GM12874 (cell line): ENCODE data around the gene MRAP.

Source experiments
- TF ChIP-seq, protein P1 (sequence below): IDR thresholded peaks from 2 replicates; pipeline ENCODE4 v1.5.1; 2011; ENCODE audit warnings: low read depth, mild to moderate bottlenecking, control low read depth, low read length, moderate library complexity; ENCODE audit not compliant: insufficient read depth

Gene MRAP

DNA sequence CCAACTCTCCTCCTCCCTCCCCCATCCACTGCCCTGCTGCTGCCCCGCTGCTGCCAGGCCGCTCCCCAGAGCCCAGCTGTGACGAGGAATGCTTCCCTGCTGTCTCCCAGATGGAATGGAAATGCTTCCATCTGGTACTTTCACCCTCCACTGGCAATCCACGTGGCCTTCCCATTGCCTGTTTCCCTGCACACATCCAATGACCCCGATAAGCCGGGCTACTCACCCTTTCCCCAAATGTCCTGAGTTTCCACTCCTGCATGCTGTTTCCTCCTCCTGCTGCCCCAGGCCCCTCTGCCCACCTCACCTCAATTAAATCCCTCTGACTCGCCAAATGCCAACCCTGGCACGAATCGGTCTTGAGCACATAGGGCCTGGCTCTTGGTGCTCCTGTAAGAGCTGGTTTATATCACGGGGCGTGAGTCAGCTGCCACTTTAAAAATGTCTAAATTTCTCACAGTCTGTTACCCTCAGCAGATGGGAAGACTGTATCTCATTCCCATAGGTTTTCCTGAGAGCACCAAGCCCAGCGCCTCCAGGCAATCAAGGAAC is 36.4 kb downstream of the MRAP start:
- TF ChIP-seq, protein P1, sequence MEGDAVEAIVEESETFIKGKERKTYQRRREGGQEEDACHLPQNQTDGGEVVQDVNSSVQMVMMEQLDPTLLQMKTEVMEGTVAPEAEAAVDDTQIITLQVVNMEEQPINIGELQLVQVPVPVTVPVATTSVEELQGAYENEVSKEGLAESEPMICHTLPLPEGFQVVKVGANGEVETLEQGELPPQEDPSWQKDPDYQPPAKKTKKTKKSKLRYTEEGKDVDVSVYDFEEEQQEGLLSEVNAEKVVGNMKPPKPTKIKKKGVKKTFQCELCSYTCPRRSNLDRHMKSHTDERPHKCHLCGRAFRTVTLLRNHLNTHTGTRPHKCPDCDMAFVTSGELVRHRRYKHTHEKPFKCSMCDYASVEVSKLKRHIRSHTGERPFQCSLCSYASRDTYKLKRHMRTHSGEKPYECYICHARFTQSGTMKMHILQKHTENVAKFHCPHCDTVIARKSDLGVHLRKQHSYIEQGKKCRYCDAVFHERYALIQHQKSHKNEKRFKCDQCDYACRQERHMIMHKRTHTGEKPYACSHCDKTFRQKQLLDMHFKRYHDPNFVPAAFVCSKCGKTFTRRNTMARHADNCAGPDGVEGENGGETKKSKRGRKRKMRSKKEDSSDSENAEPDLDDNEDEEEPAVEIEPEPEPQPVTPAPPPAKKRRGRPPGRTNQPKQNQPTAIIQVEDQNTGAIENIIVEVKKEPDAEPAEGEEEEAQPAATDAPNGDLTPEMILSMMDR, result no peak

DNA sequence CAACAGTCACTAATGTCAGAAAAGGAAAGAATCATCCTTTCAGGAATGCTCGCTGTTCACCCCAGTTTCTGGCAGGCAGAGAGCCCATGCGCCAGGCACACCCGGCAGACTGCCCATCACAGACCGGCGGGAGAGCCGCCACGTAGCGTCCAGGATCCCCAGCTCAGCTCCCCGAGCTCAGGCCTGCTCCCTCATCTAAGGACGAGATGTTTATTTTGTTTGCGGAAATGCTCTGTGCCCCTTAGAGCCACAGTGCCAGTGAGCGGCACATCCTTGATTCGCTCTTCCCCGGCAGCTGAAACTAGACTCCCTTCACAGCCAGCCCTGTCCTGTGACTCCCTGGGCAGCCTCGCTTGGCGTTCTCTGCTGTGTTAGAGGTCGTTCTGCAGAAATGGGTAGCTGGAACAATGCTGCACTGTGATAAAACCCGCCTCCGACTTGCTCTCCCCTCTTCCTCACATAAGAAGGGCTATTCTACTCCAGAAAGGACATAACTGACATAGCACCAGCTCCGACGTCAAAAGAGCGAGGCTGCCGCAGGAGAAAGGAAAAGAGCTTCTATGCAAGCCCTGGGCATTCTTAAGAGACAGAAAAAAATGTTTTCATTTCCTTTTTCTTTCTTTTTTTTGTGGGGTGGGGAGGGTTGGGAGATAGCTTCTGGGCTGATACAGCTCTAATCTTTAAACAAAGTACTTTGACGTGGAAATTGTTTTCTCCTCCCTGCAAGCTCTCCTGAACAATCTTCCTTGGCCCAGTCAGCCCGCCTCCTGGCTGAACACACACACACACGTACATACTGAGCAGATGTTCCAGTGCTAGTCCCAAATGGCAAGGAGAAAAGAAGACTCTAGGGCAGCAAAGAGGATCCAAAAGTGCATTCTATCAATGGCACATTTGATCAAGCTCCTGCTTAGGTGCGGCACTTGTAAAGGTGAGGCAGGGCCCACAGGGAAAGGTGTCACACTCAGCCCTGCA is 37.2 kb downstream of the MRAP start:
- TF ChIP-seq, protein P1, result no peak

DNA sequence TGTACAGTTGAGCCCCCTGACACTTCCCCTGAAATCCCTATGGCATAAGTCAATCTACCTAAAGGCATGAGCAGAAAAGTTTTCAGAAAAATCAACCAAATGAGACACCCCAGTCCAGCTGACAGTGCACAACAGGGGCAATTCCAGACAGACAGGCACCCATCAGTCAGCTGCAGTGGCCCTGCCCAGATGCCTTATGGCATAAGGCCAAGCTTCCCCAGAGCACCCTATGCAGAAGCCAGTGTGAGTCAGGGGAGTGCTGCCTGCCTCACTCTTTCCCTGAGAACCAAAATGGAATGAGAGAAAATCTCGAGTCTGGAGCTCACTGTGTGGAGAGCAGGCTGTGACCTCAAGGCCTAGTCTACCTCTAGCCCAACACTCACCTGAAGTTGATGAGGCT is 38.1 kb downstream of the MRAP start:
- TF ChIP-seq, protein P1, result no peak

DNA sequence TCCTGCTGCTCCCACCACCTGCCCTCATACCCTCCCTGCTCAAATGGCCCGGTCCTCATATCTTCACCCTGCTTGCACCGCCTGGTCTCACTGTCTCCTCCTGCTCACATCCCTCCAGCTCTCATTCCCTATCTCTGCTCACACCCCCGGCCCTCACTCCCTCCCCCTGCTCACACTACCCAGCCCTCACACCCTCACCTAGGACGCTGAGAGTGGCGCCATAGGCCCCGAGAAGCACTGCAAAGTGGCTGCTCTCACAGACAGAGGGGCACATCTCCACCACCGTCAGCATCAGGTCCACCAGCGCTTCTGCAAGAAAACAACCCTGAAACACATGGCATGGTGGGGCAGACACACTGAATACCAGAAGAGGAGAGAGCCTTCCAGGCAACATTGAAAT is 38.6 kb downstream of the MRAP start:
- TF ChIP-seq, protein P1, result no peak

DNA sequence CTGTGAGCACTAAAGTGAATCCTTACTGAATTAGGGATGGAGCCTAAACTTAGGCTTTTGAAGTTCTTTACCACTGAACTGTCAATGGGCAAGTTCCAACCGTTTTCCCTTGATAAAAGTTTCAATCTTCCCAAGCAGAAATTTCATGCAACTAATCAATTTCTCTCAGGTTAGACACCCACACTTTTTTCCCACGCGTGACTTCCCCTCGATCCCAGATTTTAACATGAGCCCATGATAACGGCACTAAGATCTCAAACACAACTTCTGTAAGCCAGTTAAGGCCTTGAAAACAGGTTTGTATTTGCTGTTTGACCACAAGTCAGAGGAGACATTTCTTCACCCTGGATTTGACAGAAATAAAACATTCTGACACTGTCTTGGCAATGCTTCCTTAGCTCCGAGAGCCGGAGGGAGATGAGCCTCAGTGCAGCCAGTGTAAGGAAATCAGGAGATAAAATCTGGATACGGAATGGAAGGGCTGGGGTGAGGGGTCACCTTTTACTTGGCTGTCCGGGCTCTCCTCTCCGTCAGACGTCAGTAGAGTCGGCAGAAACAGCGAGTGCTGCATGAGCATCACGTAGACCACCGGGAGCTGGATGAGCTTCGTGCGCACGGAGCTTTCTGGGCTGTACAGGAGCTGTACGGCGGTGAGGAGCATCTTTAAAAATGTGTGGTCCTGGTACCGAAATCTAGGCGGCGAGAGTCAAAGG is 39.7 kb downstream of the MRAP start:
- TF ChIP-seq, protein P1, result no peak

DNA sequence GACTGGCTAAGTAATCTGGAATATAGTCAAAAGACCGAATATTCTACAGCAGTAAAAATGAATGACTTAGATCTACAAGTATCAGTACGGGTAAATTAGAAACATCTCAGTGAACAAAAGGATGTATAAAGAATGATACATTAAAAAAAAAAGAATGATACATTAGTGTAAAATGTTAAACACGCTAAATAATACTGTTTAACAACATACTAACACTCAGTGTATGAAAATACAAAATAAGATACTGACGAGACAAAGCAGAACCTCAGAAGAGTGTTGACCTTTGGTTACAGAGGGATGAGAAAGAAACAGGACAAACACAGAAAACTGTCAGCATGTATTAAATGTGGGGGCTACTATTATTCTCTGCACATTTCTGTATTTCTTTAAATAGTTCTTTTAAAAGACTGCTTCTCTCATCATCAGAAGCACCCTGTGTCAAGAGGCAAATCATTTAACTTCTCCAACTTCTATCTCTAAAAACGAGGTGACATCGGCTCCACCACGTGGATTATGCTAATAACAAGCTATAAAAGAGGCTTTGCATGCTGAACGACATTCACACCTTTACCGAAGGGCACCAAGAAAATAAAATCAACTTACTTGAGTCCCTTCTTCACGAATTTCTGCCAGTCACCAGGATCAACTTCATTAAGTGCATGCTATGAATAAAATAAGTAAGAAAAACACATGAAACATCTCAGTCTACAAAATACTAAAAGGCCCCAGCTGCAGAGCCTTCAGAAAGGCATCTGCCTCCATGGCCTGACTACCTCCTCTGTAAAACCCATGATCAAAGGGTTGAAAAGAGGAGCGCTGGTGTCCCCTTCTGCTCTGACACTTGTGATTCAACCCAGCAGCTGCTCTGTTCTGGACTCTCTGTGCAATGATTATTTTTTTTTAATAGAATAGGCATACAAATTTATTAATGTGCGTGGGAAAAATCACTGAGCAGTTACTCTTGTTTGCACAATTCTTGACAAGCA is 42.5 kb downstream of the MRAP start:
- TF ChIP-seq, protein P1, result no peak
